Upper lobe of right lung (tissue), 1 donor: ENCODE data around the gene TMEM52B. TPM values are rescaled to one million over a fixed set of nuclear protein-coding genes. Genes with fewer than 3 reads are reported as not detected.
A peak's percentile ranks its signal among the peaks of the same experiment; 100 is the strongest.

Experiments used
- ATAC-seq: fragments of 200-7000 bp; cut with Tn5 transposase; one replicate; pipeline ENCODE4 v1.9.1; 2020; ENCODE audit warnings: mild to moderate bottlenecking, moderate library complexity
- DNase-seq: peaks from one replicate; pipeline ENCODE4 v3.0.0-alpha.2; 2020
- H3K27ac ChIP-seq: fragments of 200-600 bp; one replicate; pipeline ENCODE4 v1.8.0; 2022
- H3K27me3 ChIP-seq: fragments of 200-600 bp; one replicate; pipeline ENCODE4 v1.8.0; 2022; ENCODE audit warnings: mild to moderate bottlenecking
- H3K36me3 ChIP-seq: fragments of 200-600 bp; one replicate; pipeline ENCODE4 v1.8.0; 2022
- H3K4me1 ChIP-seq: fragments of 200-600 bp; one replicate; pipeline ENCODE4 v1.8.0; 2022
- H3K4me3 ChIP-seq: fragments of 200-600 bp; one replicate; pipeline ENCODE4 v1.8.0; 2022; ENCODE audit warnings: mild to moderate bottlenecking
- H3K9me3 ChIP-seq: fragments of 200-600 bp; one replicate; pipeline ENCODE4 v1.8.0; 2022
- intact Hi-C: fragments of 100-400 bp; cut with DNase I; formaldehyde crosslinking; loops from one replicate; pipeline ENCODE4 v1.11.0; 2022
- total RNA-seq: library from RNA; stranded (reverse); fragmentation: NEBNext Ultra II Directional; extraction: Animal tissue kit (Norgen Biotek cat#: 25700); gene quantifications from one replicate; pipeline ENCODE4 v1.2.1, GENCODE V29; 2021
- TF ChIP-seq, protein P1 (sequence below): fragments of 200-600 bp; IDR thresholded peaks from one replicate; pipeline ENCODE4 v1.8.0; 2022; ENCODE audit warnings: antibody characterized with exemption
- donor health status: DM: no; HTN: yes; CAD: no; lungs with severe emphysema.

The TMEM52B gene
- total RNA-seq, 1 donor from 2014 or later: 2.3 TPM

GRCh38 chr12:10227648-10228047, 48.8 kb downstream of the TMEM52B start:
- intact Hi-C loops: no loop called here
- no peaks in the 10 kb centered on the region for H3K4me1 ChIP-seq

DNA sequence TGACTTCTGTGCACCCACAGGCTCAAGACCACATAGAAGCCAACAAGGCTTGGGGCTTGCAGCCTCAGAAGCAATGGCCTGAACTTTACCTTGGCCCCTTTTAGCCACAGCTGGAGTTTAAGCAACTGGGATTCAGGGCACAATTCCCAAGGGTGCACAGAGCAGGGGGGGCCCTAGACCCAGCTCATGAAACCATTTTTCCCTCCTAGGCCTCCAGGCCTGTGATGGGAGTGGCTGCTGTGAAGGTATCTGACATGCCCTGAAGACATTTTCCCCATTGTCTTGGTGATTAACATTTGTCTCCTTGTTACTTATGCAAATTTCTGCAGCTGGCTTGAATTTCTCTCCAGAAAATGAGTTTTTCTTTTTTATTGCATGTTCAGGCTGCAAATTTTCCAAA, 55.7 kb downstream of the TMEM52B start:
- TF ChIP-seq, protein P1, sequence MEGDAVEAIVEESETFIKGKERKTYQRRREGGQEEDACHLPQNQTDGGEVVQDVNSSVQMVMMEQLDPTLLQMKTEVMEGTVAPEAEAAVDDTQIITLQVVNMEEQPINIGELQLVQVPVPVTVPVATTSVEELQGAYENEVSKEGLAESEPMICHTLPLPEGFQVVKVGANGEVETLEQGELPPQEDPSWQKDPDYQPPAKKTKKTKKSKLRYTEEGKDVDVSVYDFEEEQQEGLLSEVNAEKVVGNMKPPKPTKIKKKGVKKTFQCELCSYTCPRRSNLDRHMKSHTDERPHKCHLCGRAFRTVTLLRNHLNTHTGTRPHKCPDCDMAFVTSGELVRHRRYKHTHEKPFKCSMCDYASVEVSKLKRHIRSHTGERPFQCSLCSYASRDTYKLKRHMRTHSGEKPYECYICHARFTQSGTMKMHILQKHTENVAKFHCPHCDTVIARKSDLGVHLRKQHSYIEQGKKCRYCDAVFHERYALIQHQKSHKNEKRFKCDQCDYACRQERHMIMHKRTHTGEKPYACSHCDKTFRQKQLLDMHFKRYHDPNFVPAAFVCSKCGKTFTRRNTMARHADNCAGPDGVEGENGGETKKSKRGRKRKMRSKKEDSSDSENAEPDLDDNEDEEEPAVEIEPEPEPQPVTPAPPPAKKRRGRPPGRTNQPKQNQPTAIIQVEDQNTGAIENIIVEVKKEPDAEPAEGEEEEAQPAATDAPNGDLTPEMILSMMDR: no peak
- H3K27ac ChIP-seq: no peak overlapping the region
- H3K4me3 ChIP-seq: no peak overlapping the region
- no peaks in the 10 kb centered on the region for H3K27me3 ChIP-seq
- no peak for ATAC-seq
- no peaks in the 10 kb centered on the region for H3K4me1 ChIP-seq
- no peak for DNase-seq
- no peaks in the 10 kb centered on the region for H3K36me3 ChIP-seq
- no peaks in the 10 kb centered on the region for H3K9me3 ChIP-seq
- intact Hi-C loops: no loop called here

More at GRCh38 chr12:10227648-10228047, 48.8 kb downstream of the TMEM52B start:
- Histone ChIP-seq H3K27ac (no peak overlapping the region), H3K27me3 (no peaks in the 10 kb centered on the region), H3K36me3 (peaks cover 17% of the 10 kb centered on the region), H3K4me3 (no peak overlapping the region), H3K9me3 (no peaks in the 10 kb centered on the region)
- DNase-seq: no peak
- no peak for ATAC-seq
- TF ChIP-seq, protein P1: no peak

GRCh38 chr12:10235761-10236631, 57.2 kb downstream of the TMEM52B start:
- Histone ChIP-seq H3K4me1 (no peaks in the 10 kb centered on the region), H3K9me3 (no peaks in the 10 kb centered on the region), H3K27ac (no peak overlapping the region), H3K4me3 (no peak overlapping the region), H3K27me3 (no peaks in the 10 kb centered on the region), H3K36me3 (no peaks in the 10 kb centered on the region)
- ATAC-seq: peak; percentile 92
- intact Hi-C loops: loop anchor here (5.0 kb wide), 1 partner anchor 326 kb away; no protein-coding TSS in a partner anchor
- no peak for DNase-seq
- TF ChIP-seq, protein P1: peak; percentile 93

GRCh38 chr12:10236720-10237119, 57.9 kb downstream of the TMEM52B start:
- Histone ChIP-seq H3K4me1 (no peaks in the 10 kb centered on the region), H3K36me3 (no peaks in the 10 kb centered on the region), H3K27ac (no peak overlapping the region), H3K4me3 (no peak overlapping the region), H3K27me3 (no peaks in the 10 kb centered on the region), H3K9me3 (no peaks in the 10 kb centered on the region)
- TF ChIP-seq, protein P1: no peak
- DNase-seq: no peak
- intact Hi-C loops: loop anchor here (5.0 kb wide), 1 partner anchor 326 kb away; no protein-coding TSS in a partner anchor
- ATAC-seq: no peak

DNA sequence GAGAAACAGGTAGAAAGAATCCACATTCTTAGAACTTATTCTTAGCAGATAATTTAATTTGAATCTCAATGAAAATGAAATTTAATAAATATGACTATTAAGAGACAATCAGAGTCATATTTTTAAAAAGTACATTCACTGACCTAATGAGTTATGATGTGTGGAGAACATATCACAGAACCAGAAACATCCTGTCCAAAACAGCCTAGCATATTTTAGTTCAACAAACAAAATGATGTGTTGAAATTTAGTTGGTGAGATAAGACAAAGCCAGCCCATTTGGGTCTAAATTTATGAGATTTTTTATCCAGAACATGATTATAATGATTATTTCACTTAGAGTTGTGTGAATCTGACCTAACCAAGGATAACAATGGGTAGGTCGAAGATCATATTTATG, 59.7 kb downstream of the TMEM52B start:
- no peak overlapping the region for H3K27ac ChIP-seq
- DNase-seq (no peak), ATAC-seq (no peak)
- H3K27me3 ChIP-seq: no peaks in the 10 kb centered on the region
- H3K4me3 ChIP-seq: no peak overlapping the region
- TF ChIP-seq, protein P1: no peak
- no peaks in the 10 kb centered on the region for H3K4me1 ChIP-seq
- no peaks in the 10 kb centered on the region for H3K36me3 ChIP-seq
- no peaks in the 10 kb centered on the region for H3K9me3 ChIP-seq
- intact Hi-C loops: loop anchor here (5.0 kb wide), 1 partner anchor 324 kb away; no protein-coding TSS in a partner anchor
